HEK293 (cell line): Measurements from ENCODE around the gene ZNF365.
"Not testable (repeated sequence)": the region's sequence is repeated elsewhere in the genome, so short reads cannot be mapped to it uniquely, and the experiment has no call there.

ENCODE experiments used
- CTCF ChIA-PET: fragments of 350-600 bp; formaldehyde crosslinking; extraction: SDS; loops from one replicate; lab custom pipeline; 2021; ENCODE audit warnings: antibody characterized with exemption; lab: Yijun Ruan, JAX
- POLR2A ChIA-PET: fragments of 300-600 bp; formaldehyde crosslinking; extraction: SDS; loops from one replicate; lab custom pipeline; 2020; ENCODE audit warnings: antibody characterized with exemption, inconsistent platforms; lab: Yijun Ruan, JAX
- H3K27ac ChIP-seq: fragments of 200-500 bp; sonication (Bioruptor generic); 2 replicates; pipeline ENCODE4 v1.5.1; 2014; ENCODE audit warnings: low read depth, low read length, control low read depth, inconsistent platforms; ENCODE audit errors: extremely low read depth
- H3K36me3 ChIP-seq, 2 experiments: fragments of 200-500 bp in 1 of 2; sonication (Bioruptor generic) in 1 of 2; 1 replicate in 1 of 2; 2 replicates in 1 of 2; pipeline ENCODE4 v1.5.1; 2014 to 2017; ENCODE audit warnings: inconsistent platforms in 2 of 2, low read length in 2 of 2; ENCODE audit not compliant: control insufficient read depth in 2 of 2, insufficient read depth in 1 of 2
- H3K4me1 ChIP-seq: fragments of 200-500 bp; sonication (Bioruptor generic); 2 replicates; pipeline ENCODE4 v1.5.1; 2014; ENCODE audit warnings: mild to moderate bottlenecking, low read length, inconsistent platforms; ENCODE audit not compliant: control insufficient read depth, insufficient read depth
- H3K4me3 ChIP-seq: 2 replicates; pipeline ENCODE4 v1.5.1; 2011; ENCODE audit warnings: low read depth, mild to moderate bottlenecking, control low read depth, low read length, moderate library complexity
- H3K9me3 ChIP-seq: fragments of 200-500 bp; sonication (Bioruptor generic); 2 replicates; pipeline ENCODE4 v1.5.1; 2014; ENCODE audit warnings: low read depth, low read length, inconsistent platforms; ENCODE audit not compliant: control insufficient read depth, insufficient read depth
- BCL11B ChIP-seq: fragments of 450-650 bp; formaldehyde crosslinking; IDR thresholded peaks from 2 replicates; pipeline ENCODE4 v1.5.1; 2016; ENCODE audit warnings: low read depth, missing biosample characterization, missing genetic modification characterization
- KLF10 ChIP-seq: fragments of 450-650 bp; IDR thresholded peaks from 2 replicates; pipeline ENCODE4 v1.5.1; 2018; ENCODE audit warnings: missing biosample characterization, mild to moderate bottlenecking, missing genetic modification characterization
- ZIC2 ChIP-seq: fragments of 450-650 bp; formaldehyde crosslinking; IDR thresholded peaks from 2 replicates; pipeline ENCODE4 v1.5.1; 2016; ENCODE audit warnings: missing biosample characterization, missing genetic modification characterization
- ZNF112 ChIP-seq: fragments of 450-650 bp; formaldehyde crosslinking; IDR thresholded peaks from 2 replicates; pipeline ENCODE4 v1.5.0; 2017; ENCODE audit warnings: missing biosample characterization, missing genetic modification characterization
- ZNF138 ChIP-seq: fragments of 450-650 bp; formaldehyde crosslinking; IDR thresholded peaks from 2 replicates; pipeline ENCODE4 v1.5.1; 2016; ENCODE audit warnings: missing biosample characterization, missing genetic modification characterization, borderline replicate concordance
- ZNF157 ChIP-seq: fragments of 450-650 bp; formaldehyde crosslinking; IDR thresholded peaks from 2 replicates; pipeline ENCODE4 v1.5.1; 2016; ENCODE audit warnings: missing biosample characterization, missing genetic modification characterization
- ZNF26 ChIP-seq: fragments of 450-650 bp; formaldehyde crosslinking; IDR thresholded peaks from 2 replicates; pipeline ENCODE4 v1.5.1; 2016; ENCODE audit warnings: missing biosample characterization, missing genetic modification characterization
- ZNF280C ChIP-seq: fragments of 450-650 bp; formaldehyde crosslinking; IDR thresholded peaks from 2 replicates; pipeline ENCODE4 v1.5.1; 2016; ENCODE audit warnings: missing biosample characterization, missing genetic modification characterization
- ZNF391 ChIP-seq: fragments of 450-650 bp; formaldehyde crosslinking; IDR thresholded peaks from 2 replicates; pipeline ENCODE4 v1.5.1; 2016; ENCODE audit warnings: low read depth, missing biosample characterization, missing genetic modification characterization, borderline replicate concordance
- ZNF449 ChIP-seq: fragments of 450-650 bp; formaldehyde crosslinking; IDR thresholded peaks from 2 replicates; pipeline ENCODE4 v1.5.1; 2017; ENCODE audit warnings: missing biosample characterization, mild to moderate bottlenecking, missing genetic modification characterization, moderate library complexity
- ZNF529 ChIP-seq: fragments of 450-650 bp; formaldehyde crosslinking; IDR thresholded peaks from 2 replicates; pipeline ENCODE4 v1.5.1; 2017; ENCODE audit warnings: missing genetic modification characterization, missing biosample characterization; ENCODE audit not compliant: insufficient replicate concordance
- ZNF571 ChIP-seq: fragments of 450-650 bp; formaldehyde crosslinking; IDR thresholded peaks from 2 replicates; pipeline ENCODE4 v1.5.0; 2017; ENCODE audit warnings: missing biosample characterization, missing genetic modification characterization
- ZNF610 ChIP-seq: fragments of 450-650 bp; formaldehyde crosslinking; IDR thresholded peaks from 2 replicates; pipeline ENCODE4 v1.5.1; 2016; ENCODE audit warnings: missing biosample characterization, missing genetic modification characterization, borderline replicate concordance
- ZNF623 ChIP-seq: fragments of 450-650 bp; formaldehyde crosslinking; IDR thresholded peaks from 2 replicates; pipeline ENCODE4 v1.5.1; 2016; ENCODE audit warnings: missing biosample characterization, missing genetic modification characterization
- ZSCAN18 ChIP-seq: fragments of 450-650 bp; formaldehyde crosslinking; IDR thresholded peaks from 2 replicates; pipeline ENCODE4 v1.5.1; 2016; ENCODE audit warnings: missing biosample characterization, missing genetic modification characterization

ZNF365 gene

GRCh38 chr10:62354916-62355315, 19.3 kb upstream of the ZNF365 start:
- Histone ChIP-seq H3K27ac (no peak overlapping the region), H3K36me3 (no peaks in the 10 kb centered on the region), H3K4me3 (no peak overlapping the region)
- POLR2A ChIA-PET, result no interaction called here
- CTCF ChIA-PET, result no interaction called here
- no peak for TF ChIP-seq BCL11B (tag by site-specific recombination)
- TF ChIP-seq ZIC2 (tag by site-specific recombination), result no peak
- TF ChIP-seq KLF10 (tag by site-specific recombination), result no peak
- no peak for TF ChIP-seq ZNF112 (tag by site-specific recombination)
- no peak for TF ChIP-seq ZSCAN18 (tag by site-specific recombination)
- no peak for TF ChIP-seq ZNF138 (tag by site-specific recombination)
- no peak for TF ChIP-seq ZNF449 (tag by site-specific recombination)
- TF ChIP-seq, all 188 proteins: peak for 0
- H3K9me3 ChIP-seq, result no peaks in the 10 kb centered on the region
- H3K4me1 ChIP-seq, result no peaks in the 10 kb centered on the region

GRCh38 chr10:62356447-62356846, 17.7 kb upstream of the ZNF365 start:
- ChIA-PET POLR2A (no interaction called here), CTCF (interaction anchor here (0.5 kb wide), 1 partner anchor 95 kb away, joined by 4 read pairs; no protein-coding TSS in a partner anchor)
- Histone ChIP-seq H3K4me3 (no peak overlapping the region), H3K27ac (no peak overlapping the region), H3K4me1 (no peaks in the 10 kb centered on the region), H3K36me3 (no peaks in the 10 kb centered on the region), H3K9me3 (no peaks in the 10 kb centered on the region)
- TF ChIP-seq ZNF529 (tag by site-specific recombination) (no peak), ZNF157 (tag by site-specific recombination) (peak; percentile 96), ZNF571 (tag by site-specific recombination) (no peak), ZNF391 (tag by site-specific recombination) (no peak), ZNF280C (tag by site-specific recombination) (no peak), ZNF623 (no peak), ZNF26 (tag by site-specific recombination) (no peak), ZNF610 (tag by site-specific recombination) (no peak)

GRCh38 chr10:62358151-62358550, 16.0 kb upstream of the ZNF365 start:
- CTCF ChIA-PET, H3K4me1 ChIP-seq, H3K9me3 ChIP-seq, H3K36me3 ChIP-seq, POLR2A ChIA-PET, H3K27ac ChIP-seq, H3K4me3 ChIP-seq: not testable (repeated sequence)
